Glutamatergic neuron (in vitro differentiated cells): Measurements from ENCODE around the gene MC3R. TPM values are rescaled to one million over a fixed set of nuclear protein-coding genes. Genes with fewer than 3 reads are reported as not detected.

ENCODE experiments used
- DNase-seq: peaks from one replicate; pipeline ENCODE4 v3.0.0; 2022
- H3K27ac Mint-ChIP-seq: one replicate; pipeline ENCODE4 v1.8.0; 2020; ENCODE audit warnings: mild to moderate bottlenecking, mixed read lengths, inconsistent platforms; ENCODE audit not compliant: unreplicated experiment
- H3K27me3 Mint-ChIP-seq: one replicate; pipeline ENCODE4 v1.8.0; 2020; ENCODE audit warnings: mild to moderate bottlenecking, moderate library complexity, mixed read lengths, inconsistent platforms; ENCODE audit not compliant: unreplicated experiment
- H3K36me3 Mint-ChIP-seq: one replicate; pipeline ENCODE4 v1.8.0; 2020; ENCODE audit warnings: mild to moderate bottlenecking, mixed read lengths, inconsistent platforms; ENCODE audit not compliant: unreplicated experiment
- H3K4me1 Mint-ChIP-seq: one replicate; pipeline ENCODE4 v1.8.0; 2020; ENCODE audit warnings: mild to moderate bottlenecking, low read depth, mixed read lengths, inconsistent platforms; ENCODE audit not compliant: unreplicated experiment
- H3K4me3 Mint-ChIP-seq: one replicate; pipeline ENCODE4 v1.8.0; 2020; ENCODE audit warnings: mild to moderate bottlenecking, mixed read lengths, inconsistent platforms; ENCODE audit not compliant: unreplicated experiment
- H3K9me3 Mint-ChIP-seq: one replicate; pipeline ENCODE4 v1.8.0; 2020; ENCODE audit warnings: mild to moderate bottlenecking, moderate library complexity, mixed read lengths, inconsistent platforms; ENCODE audit not compliant: unreplicated experiment
- total RNA-seq: library from RNA; stranded (reverse); fragmentation: NEBNext Ultra II Directional; extraction: Animal tissue kit (Norgen Biotek cat#: 25700); gene quantifications from one replicate; pipeline ENCODE4 v1.2.1, GENCODE V29; 2021; ENCODE audit not compliant: unreplicated experiment
- TF ChIP-seq, protein P1 (sequence below): fragments of 200-600 bp; sonication (generic); IDR thresholded peaks from one replicate; pipeline ENCODE4 v1.5.0; 2021; ENCODE audit not compliant: partially characterized antibody, unreplicated experiment

MC3R gene
- total RNA-seq, 1 donor from 2014 or later: not detected

DNA sequence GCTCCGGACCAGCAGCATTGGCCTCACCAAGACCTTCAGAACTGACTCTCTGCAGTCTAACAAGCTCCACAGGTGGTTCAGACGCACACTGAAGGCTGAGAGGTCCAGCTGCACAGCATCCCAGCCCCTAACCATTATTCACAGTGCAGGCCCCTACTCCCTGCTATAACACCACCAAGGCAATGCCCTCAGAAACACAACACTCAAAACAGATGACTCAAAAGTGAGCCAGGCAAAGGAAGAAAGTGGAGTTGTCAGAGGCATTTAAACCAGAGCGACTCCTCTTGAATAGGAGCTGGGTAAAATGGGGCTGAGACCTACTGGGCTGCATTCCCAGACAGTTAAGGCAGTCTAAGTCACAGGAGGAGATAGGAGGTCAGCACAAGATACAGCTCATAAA is 20.5 kb upstream of the MC3R start:
- Mint-ChIP-seq H3K27me3 (no peaks in the 10 kb centered on the region), H3K36me3 (peaks cover 7% of the 10 kb centered on the region), H3K27ac (no peak overlapping the region), H3K4me1 (no peaks in the 10 kb centered on the region), H3K9me3 (peaks cover 6% of the 10 kb centered on the region), H3K4me3 (no peak overlapping the region)
- TF ChIP-seq, protein P1, sequence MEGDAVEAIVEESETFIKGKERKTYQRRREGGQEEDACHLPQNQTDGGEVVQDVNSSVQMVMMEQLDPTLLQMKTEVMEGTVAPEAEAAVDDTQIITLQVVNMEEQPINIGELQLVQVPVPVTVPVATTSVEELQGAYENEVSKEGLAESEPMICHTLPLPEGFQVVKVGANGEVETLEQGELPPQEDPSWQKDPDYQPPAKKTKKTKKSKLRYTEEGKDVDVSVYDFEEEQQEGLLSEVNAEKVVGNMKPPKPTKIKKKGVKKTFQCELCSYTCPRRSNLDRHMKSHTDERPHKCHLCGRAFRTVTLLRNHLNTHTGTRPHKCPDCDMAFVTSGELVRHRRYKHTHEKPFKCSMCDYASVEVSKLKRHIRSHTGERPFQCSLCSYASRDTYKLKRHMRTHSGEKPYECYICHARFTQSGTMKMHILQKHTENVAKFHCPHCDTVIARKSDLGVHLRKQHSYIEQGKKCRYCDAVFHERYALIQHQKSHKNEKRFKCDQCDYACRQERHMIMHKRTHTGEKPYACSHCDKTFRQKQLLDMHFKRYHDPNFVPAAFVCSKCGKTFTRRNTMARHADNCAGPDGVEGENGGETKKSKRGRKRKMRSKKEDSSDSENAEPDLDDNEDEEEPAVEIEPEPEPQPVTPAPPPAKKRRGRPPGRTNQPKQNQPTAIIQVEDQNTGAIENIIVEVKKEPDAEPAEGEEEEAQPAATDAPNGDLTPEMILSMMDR: no peak
- no peak for DNase-seq

DNA sequence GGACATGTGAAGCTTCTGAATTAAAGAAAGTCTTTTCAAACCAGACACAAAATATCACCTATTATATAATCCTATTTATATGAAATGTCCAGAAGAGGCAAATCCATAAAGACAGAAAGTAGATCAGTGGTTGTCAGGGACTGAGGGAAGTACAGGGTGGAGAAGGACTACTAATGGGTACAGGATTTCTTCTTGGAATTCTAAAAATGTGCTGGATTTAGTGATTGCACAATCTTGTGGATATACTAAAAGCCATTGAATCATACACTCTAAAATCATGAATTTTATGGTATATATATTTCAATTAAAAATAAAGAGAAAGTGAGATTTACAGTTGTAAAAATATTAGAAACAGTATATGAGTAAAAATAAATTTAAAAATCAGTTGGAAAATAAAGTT is 18.7 kb upstream of the MC3R start:
- Mint-ChIP-seq H3K4me3 (no peak overlapping the region), H3K27me3 (peaks cover 5% of the 10 kb centered on the region), H3K9me3 (peaks cover 3% of the 10 kb centered on the region), H3K27ac (no peak overlapping the region), H3K4me1 (no peaks in the 10 kb centered on the region), H3K36me3 (peaks cover 10% of the 10 kb centered on the region)
- TF ChIP-seq, protein P1: no peak
- no peak for DNase-seq

DNA sequence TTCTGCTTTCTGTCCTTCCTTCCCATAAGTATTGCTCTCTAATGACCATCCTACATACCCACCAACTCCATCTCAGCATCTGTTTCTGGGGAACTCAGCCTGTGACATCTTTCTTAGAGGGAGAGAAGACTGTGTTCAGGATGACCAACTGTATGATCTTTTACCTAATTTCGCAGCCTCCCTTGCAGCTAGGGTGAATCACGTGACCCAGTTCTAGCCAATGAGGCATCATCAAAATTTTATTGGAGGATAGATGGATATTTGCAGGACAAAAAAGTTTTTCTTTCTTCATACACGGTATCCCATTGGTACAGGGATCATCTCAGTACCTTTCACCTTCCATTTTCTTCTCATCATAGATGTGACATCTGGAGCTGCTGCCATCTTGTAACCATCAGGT is 14.4 kb upstream of the MC3R start:
- H3K27me3 Mint-ChIP-seq: peaks cover 5% of the 10 kb centered on the region
- H3K4me1 Mint-ChIP-seq: no peaks in the 10 kb centered on the region
- TF ChIP-seq, protein P1: no peak
- H3K4me3 Mint-ChIP-seq: no peak overlapping the region
- no peak overlapping the region for H3K27ac Mint-ChIP-seq
- no peak for DNase-seq
- peaks cover 4% of the 10 kb centered on the region for H3K9me3 Mint-ChIP-seq
- H3K36me3 Mint-ChIP-seq: peaks cover 12% of the 10 kb centered on the region

- DNase-seq: no peak
- H3K4me3 Mint-ChIP-seq: no peak overlapping the region
- H3K36me3 Mint-ChIP-seq: peaks cover 12% of the 10 kb centered on the region
- H3K27me3 Mint-ChIP-seq: peaks cover 5% of the 10 kb centered on the region
- no peak overlapping the region for H3K27ac Mint-ChIP-seq
- TF ChIP-seq, protein P1: no peak
- peaks cover 2% of the 10 kb centered on the region for H3K9me3 Mint-ChIP-seq
- H3K4me1 Mint-ChIP-seq: no peaks in the 10 kb centered on the region
Observed at GRCh38 chr20:56237335-56237734, 11.2 kb upstream of the MC3R start.

DNA sequence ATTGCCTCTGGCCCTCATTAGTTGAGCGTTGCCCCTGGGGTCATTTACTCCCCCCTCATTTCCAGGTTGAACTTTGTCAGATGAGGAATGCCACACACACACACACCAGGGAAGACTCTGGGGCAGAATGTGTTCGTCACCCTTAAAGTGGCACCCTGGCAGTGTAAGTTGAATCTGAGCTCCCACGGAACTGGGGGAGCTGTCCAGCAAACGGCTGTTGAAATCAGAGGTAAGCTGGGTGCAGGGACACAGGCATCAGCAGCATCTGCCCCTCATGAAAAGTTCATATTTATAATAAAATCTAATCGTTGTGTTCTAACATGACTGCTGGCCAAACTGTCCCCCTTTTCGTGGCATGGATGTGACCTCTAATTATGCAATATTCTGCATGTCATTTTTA is 4.3 kb upstream of the MC3R start:
- no peak overlapping the region for H3K27ac Mint-ChIP-seq
- H3K9me3 Mint-ChIP-seq: no peaks in the 10 kb centered on the region
- no peaks in the 10 kb centered on the region for H3K4me1 Mint-ChIP-seq
- DNase-seq: no peak
- no peak overlapping the region for H3K4me3 Mint-ChIP-seq
- no peaks in the 10 kb centered on the region for H3K36me3 Mint-ChIP-seq
- H3K27me3 Mint-ChIP-seq: peaks cover 2% of the 10 kb centered on the region
- TF ChIP-seq, protein P1: no peak
